Measurements from ENCODE around the gene MEP1B.

MEP1B gene

GRCh38 chr18:32257084-32257785, 67.4 kb downstream of the MEP1B start:
- Histone ChIP-seq H3K9ac (ENCODE audit: low read length) (no peak overlapping the region), H4K20me1 (ENCODE audit: low read depth, low read length) (no peaks in the 10 kb centered on the region), H3K36me3 (ENCODE audit: low read length) (no peaks in the 10 kb centered on the region), H3K9me2 (replicated peaks; ENCODE audit: insufficient read depth, low read length) (no peaks in the 10 kb centered on the region), H3F3A (ENCODE audit: insufficient read depth) (no peaks in the 10 kb centered on the region), H2AFZ (ENCODE audit: low read depth, low read length, severe bottlenecking) (no peak overlapping the region), H3K4me2 (ENCODE audit: low read depth, low read length, poor library complexity, severe bottlenecking) (no peak overlapping the region), H3K27me3 (ENCODE audit: low read length) (no peaks in the 10 kb centered on the region), H3K27ac (ENCODE audit: low read depth, low read length) (no peak overlapping the region), H3K79me2 (ENCODE audit: insufficient read depth, low read length) (no peaks in the 10 kb centered on the region), H3K9me3 (ENCODE audit: insufficient read depth, low read length) (no peaks in the 10 kb centered on the region), H3K4me3 (ENCODE audit: insufficient read depth, low read length, poor library complexity, severe bottlenecking) (no peak overlapping the region)
- no peak for TF ChIP-seq CTCF (IDR thresholded peaks at IDR 0.05; ENCODE audit: insufficient read depth, low read length, poor library complexity, severe bottlenecking)
- TF ChIP-seq EZH2phosphoT487 (conservative IDR thresholded peaks at IDR 0.05; ENCODE audit: low read length), result no peak

DNA sequence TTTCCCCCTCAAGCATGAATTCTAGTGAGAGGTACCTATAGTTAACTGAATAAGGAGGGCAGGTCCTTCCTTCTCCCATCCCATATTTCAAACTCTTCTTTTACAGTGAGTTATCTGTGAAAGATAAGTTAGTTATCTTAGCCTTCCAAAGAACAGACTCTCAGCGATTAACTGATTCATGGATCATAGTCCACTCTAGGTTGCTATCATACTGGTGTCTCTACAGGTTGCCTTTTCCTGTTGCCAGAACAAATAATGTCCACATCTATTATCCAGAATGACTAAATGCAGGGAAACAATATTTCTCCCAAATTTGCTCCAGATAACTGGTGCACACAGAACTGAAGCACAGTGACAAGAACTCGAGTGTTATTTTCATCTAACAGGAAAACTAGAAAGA, 68.3 kb downstream of the MEP1B start:
- no peak overlapping the region for H3K4me3 ChIP-seq (ENCODE audit: insufficient read depth, low read length, poor library complexity, severe bottlenecking)
- no peaks in the 10 kb centered on the region for H3K9me2 ChIP-seq (replicated peaks; ENCODE audit: insufficient read depth, low read length)
- H4K20me1 ChIP-seq (ENCODE audit: low read depth, low read length), result no peaks in the 10 kb centered on the region
- no peaks in the 10 kb centered on the region for H3K79me2 ChIP-seq (ENCODE audit: insufficient read depth, low read length)
- H3F3A ChIP-seq (ENCODE audit: insufficient read depth), result no peaks in the 10 kb centered on the region
- H3K4me2 ChIP-seq (ENCODE audit: low read depth, low read length, poor library complexity, severe bottlenecking), result no peak overlapping the region
- no peak overlapping the region for H3K9ac ChIP-seq (ENCODE audit: low read length)
- TF ChIP-seq CTCF (IDR thresholded peaks at IDR 0.05; ENCODE audit: insufficient read depth, low read length, poor library complexity, severe bottlenecking) (no peak), EZH2phosphoT487 (conservative IDR thresholded peaks at IDR 0.05; ENCODE audit: low read length) (no peak)
- H3K27ac ChIP-seq (ENCODE audit: low read depth, low read length), result no peak overlapping the region
- no peak overlapping the region for H2AFZ ChIP-seq (ENCODE audit: low read depth, low read length, severe bottlenecking)
- no peaks in the 10 kb centered on the region for H3K27me3 ChIP-seq (ENCODE audit: low read length)
- no peaks in the 10 kb centered on the region for H3K9me3 ChIP-seq (ENCODE audit: insufficient read depth, low read length)
- no peaks in the 10 kb centered on the region for H3K36me3 ChIP-seq (ENCODE audit: low read length)

- no peak overlapping the region for H3K4me2 ChIP-seq (ENCODE audit: low read depth, low read length, poor library complexity, severe bottlenecking)
- H3K9ac ChIP-seq (ENCODE audit: low read length), result no peak overlapping the region
- no peaks in the 10 kb centered on the region for H3K9me3 ChIP-seq (ENCODE audit: insufficient read depth, low read length)
- H3F3A ChIP-seq (ENCODE audit: insufficient read depth), result no peaks in the 10 kb centered on the region
- TF ChIP-seq EZH2phosphoT487 (conservative IDR thresholded peaks at IDR 0.05; ENCODE audit: low read length) (no peak), CTCF (IDR thresholded peaks at IDR 0.05; ENCODE audit: insufficient read depth, low read length, poor library complexity, severe bottlenecking) (no peak)
- H3K27ac ChIP-seq (ENCODE audit: low read depth, low read length), result no peak overlapping the region
- H3K79me2 ChIP-seq (ENCODE audit: insufficient read depth, low read length), result no peaks in the 10 kb centered on the region
- H3K9me2 ChIP-seq (replicated peaks; ENCODE audit: insufficient read depth, low read length), result no peaks in the 10 kb centered on the region
- H3K36me3 ChIP-seq (ENCODE audit: low read length), result no peaks in the 10 kb centered on the region
- no peaks in the 10 kb centered on the region for H4K20me1 ChIP-seq (ENCODE audit: low read depth, low read length)
- no peaks in the 10 kb centered on the region for H3K27me3 ChIP-seq (ENCODE audit: low read length)
- no peak overlapping the region for H3K4me3 ChIP-seq (ENCODE audit: insufficient read depth, low read length, poor library complexity, severe bottlenecking)
- no peak overlapping the region for H2AFZ ChIP-seq (ENCODE audit: low read depth, low read length, severe bottlenecking)
Observed at GRCh38 chr18:32258558-32259204, 68.8 kb downstream of the MEP1B start.
